Gastroesophageal sphincter (tissue), 4 donors: Measurements from ENCODE around the gene MAPK4. TPM values are rescaled to one million over a fixed set of nuclear protein-coding genes. Genes with fewer than 3 reads are reported as not detected.

Experiments used
- ATAC-seq: fragments of 150-250 bp; one replicate; pipeline ENCODE4 v1.9.1; 2016; ENCODE audit warnings: mild to moderate bottlenecking, moderate library complexity
- H3K27ac ChIP-seq, 4 donors: fragments of 200-600 bp; sonication (generic) in 3 of 4; 1 replicate in 3 of 4; 2 replicates in 1 of 4; pipeline ENCODE4 v1.5.1; 2016 to 2019
- H3K27me3 ChIP-seq: fragments of 200-600 bp; sonication (generic); one replicate; pipeline ENCODE4 v1.5.1; 2019
- H3K36me3 ChIP-seq, 2 donors: fragments of 200-600 bp; sonication (generic); one replicate each; pipeline ENCODE4 v1.5.1; 2019; ENCODE audit warnings: control low read depth in 1 of 2
- H3K4me1 ChIP-seq, 3 donors: fragments of 200-600 bp; sonication (generic); 1 replicate in 2 of 3; 2 replicates in 1 of 3; pipeline ENCODE4 v1.5.1; 2016 to 2019; ENCODE audit warnings: control low read depth in 2 of 3
- H3K4me3 ChIP-seq, 2 donors: fragments of 200-600 bp; sonication (generic); one replicate each; pipeline ENCODE4 v1.5.1; 2019; ENCODE audit warnings: mild to moderate bottlenecking in 1 of 2, moderate library complexity in 1 of 2
- H3K9me3 ChIP-seq, 3 donors: fragments of 200-600 bp; sonication (generic); one replicate each; pipeline ENCODE4 v1.5.1; 2017 to 2019; ENCODE audit warnings: control low read depth in 2 of 3
- CTCF ChIP-seq, 4 experiments: fragments of 200-600 bp in 2 of 4; fragments of 450-650 bp in 2 of 4; sonication (generic) in 1 of 4; IDR thresholded peaks; one replicate each; pipeline ENCODE4 v1.5.1; 2017 to 2019; ENCODE audit warnings: antibody characterized with exemption in 4 of 4, mild to moderate bottlenecking in 2 of 4, moderate library complexity in 2 of 4
- EP300 ChIP-seq: sonication (generic); formaldehyde crosslinking; IDR thresholded peaks from one replicate; pipeline ENCODE4 v1.6.1; 2017; ENCODE audit warnings: antibody characterized with exemption, mild to moderate bottlenecking
- POLR2A ChIP-seq, 2 donors: fragments of 450-650 bp; IDR thresholded peaks; one replicate each; pipeline ENCODE4 v1.6.1; 2017; ENCODE audit warnings: antibody characterized with exemption in 2 of 2, mild to moderate bottlenecking in 2 of 2, moderate library complexity in 1 of 2
- POLR2AphosphoS5 ChIP-seq: sonication (generic); formaldehyde crosslinking; IDR thresholded peaks from one replicate; pipeline ENCODE4 v1.6.1; 2017; ENCODE audit warnings: antibody characterized with exemption
- WGBS, 2 donors: methylation state at CpG; one replicate each; pipeline ENCODE4 v1.1.5; 2018; ENCODE audit warnings: low coverage in 1 of 2; 5-methylcytosine and 5-hydroxymethylcytosine counted together
- total RNA-seq, 4 donors: library from RNA; depleted of rRNA; stranded (reverse); fragments of >200 nt; gene quantifications; one replicate each; pipeline ENCODE4 v1.1.0, GENCODE V29; 2016

Gene MAPK4
- total RNA-seq, 4 donors from 2014 or later, result 9.3 to 13.7 (median 10.6) TPM

DNA sequence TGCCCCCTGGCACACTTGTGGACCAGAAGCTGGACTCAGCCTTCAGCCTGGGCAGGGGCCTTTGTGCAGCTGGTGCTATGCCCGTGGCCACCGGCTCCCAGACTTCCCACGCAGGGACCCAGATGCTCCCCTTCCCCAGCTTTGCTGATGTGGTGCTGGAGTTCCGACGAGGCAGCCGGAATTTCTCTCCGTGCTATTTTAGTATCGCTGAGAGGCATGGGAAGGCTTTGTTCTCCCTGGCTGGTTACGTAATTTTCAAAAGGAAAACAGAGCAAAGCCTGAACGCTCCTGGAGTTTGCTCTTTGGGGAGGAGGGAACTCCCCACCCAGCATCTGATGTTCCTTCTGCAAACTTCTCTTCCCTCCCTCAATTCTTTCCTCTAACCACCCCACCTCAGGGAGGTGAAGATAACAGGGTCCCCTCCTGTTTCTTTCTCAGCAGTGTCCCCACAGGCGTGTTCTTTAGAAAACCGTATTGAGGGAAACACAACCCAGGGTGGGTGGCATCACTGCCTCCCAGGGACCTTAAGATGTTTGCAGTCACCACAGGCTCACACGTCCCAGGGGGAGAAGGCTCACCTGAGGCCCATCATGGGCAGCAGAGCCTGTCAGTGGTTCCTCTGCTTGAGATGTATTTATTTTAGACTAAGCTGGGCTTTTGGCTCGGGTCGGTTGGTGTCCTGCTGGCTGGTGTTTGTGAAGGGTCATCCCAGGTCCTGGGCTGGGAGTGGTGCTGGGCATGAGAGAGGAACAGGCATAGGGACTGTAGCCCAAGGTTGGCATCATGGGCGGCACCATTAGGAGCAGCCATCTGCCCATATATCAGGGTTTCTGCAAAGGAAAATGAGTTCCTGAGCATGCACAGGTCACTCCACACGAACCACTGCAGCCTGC, 95.0 kb downstream of the MAPK4 start:
- H3K4me3 ChIP-seq, result peak overlapping the region; percentile 15 to 23
- H3K9me3 ChIP-seq, result no peaks in the 10 kb centered on the region
- ATAC-seq, result peak; percentile 66
- TF ChIP-seq POLR2A (IDR thresholded peaks at IDR 0.05) (no peak), POLR2AphosphoS5 (peak; percentile 46)
- H3K27me3 ChIP-seq, result no peaks in the 10 kb centered on the region
- H3K4me1 ChIP-seq, result peaks cover 3 to 84% (median 24%) of the 10 kb centered on the region in 3 donors
- WGBS, 2 donors, result 31 to 55% methylated on average over 4 to 11 of the region's 17 CpGs
- H3K36me3 ChIP-seq, result no peaks in the 10 kb centered on the region
- H3K27ac ChIP-seq, result peak overlapping the region; percentile 84 to 97 (median 92)

- Histone ChIP-seq H3K27ac (peak overlapping the region in 2 of 4 donors; percentile 83 to 84), H3K9me3 (no peaks in the 10 kb centered on the region), H3K36me3 (no peaks in the 10 kb centered on the region), H3K4me3 (no peak overlapping the region), H3K27me3 (no peaks in the 10 kb centered on the region), H3K4me1 (peaks cover 3 to 71% (median 15%) of the 10 kb centered on the region in 3 donors)
- WGBS, 2 donors, result 67 to 100% methylated on average over 1 of the region's 2 CpGs
- no peak for ATAC-seq
- TF ChIP-seq POLR2A (IDR thresholded peaks at IDR 0.05) (no peak), POLR2AphosphoS5 (no peak), CTCF (IDR thresholded peaks at IDR 0.05) (no peak), EP300 (no peak)
Measured at GRCh38 chr18:50656396-50656795, 96.5 kb downstream of the MAPK4 start.

GRCh38 chr18:50656841-50657470, 97.1 kb downstream of the MAPK4 start:
- H3K9me3 ChIP-seq, result peaks cover 0 to 2% (median 0%) of the 10 kb centered on the region in 3 donors
- no peak for ATAC-seq
- H3K27me3 ChIP-seq, result no peaks in the 10 kb centered on the region
- WGBS, 2 donors, result 57 to 74% methylated on average over 4 of the region's 8 CpGs
- no peaks in the 10 kb centered on the region for H3K36me3 ChIP-seq
- H3K4me3 ChIP-seq, result no peak overlapping the region
- H3K4me1 ChIP-seq, result peaks cover 3 to 66% (median 15%) of the 10 kb centered on the region in 3 donors
- TF ChIP-seq POLR2A (IDR thresholded peaks at IDR 0.05), result no peak
- no peak for TF ChIP-seq CTCF (IDR thresholded peaks at IDR 0.05)
- no peak for TF ChIP-seq EP300
- TF ChIP-seq POLR2AphosphoS5, result no peak
- peak overlapping the region in 2 of 4 donors; percentile 83 to 84 for H3K27ac ChIP-seq

GRCh38 chr18:50658601-50659000, 98.7 kb downstream of the MAPK4 start:
- H3K9me3 ChIP-seq, result peaks cover 0 to 8% (median 0%) of the 10 kb centered on the region in 3 donors
- WGBS, 2 donors, result 90 to 93% methylated on average over 3 to 4 of the region's 5 CpGs
- no peak for ATAC-seq
- peak overlapping the region; percentile 56 to 84 (median 80) for H3K27ac ChIP-seq
- no peaks in the 10 kb centered on the region for H3K36me3 ChIP-seq
- no peak overlapping the region for H3K4me3 ChIP-seq
- peaks cover 3 to 55% (median 15%) of the 10 kb centered on the region in 3 donors for H3K4me1 ChIP-seq
- TF ChIP-seq POLR2A (IDR thresholded peaks at IDR 0.05) (no peak), CTCF (IDR thresholded peaks at IDR 0.05) (no peak), EP300 (no peak), POLR2AphosphoS5 (no peak)
- H3K27me3 ChIP-seq, result no peaks in the 10 kb centered on the region
